HG03342 (cell line): ENCODE results near the gene F2.

Experiments
- ATAC-seq: cut with Tn5 transposase; IDR thresholded peaks from one replicate; pipeline ENCODE4 v1.9.1; 2021; ENCODE audit warnings: mild to moderate bottlenecking, moderate library complexity; ENCODE audit not compliant: unreplicated experiment

Gene F2

DNA sequence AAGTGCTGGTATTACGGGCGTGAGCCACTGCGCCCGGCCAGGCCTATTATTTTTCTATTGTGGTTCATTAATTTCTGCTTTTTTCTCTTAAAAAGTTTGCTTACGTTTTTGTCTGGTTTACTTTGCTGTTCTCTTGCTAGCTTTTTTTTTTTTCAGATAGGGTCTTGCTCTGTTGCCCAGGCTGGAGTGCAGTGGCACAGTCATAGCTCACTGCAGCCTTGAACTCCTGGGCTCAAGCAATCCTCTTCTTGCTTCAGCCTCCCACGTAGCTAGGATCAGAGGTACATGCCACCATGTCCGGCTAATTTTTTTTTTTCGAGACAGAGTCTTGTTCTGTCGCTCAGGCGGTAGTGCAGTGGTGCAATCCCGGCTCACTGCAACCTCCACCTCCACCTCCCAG, 18.7 kb downstream of the F2 start:
- ATAC-seq = no peak

GRCh38 chr11:46738887-46739286, 19.9 kb downstream of the F2 start:
- no peak for ATAC-seq

GRCh38 chr11:46741600-46742484, 22.8 kb downstream of the F2 start:
- ATAC-seq = no peak

DNA sequence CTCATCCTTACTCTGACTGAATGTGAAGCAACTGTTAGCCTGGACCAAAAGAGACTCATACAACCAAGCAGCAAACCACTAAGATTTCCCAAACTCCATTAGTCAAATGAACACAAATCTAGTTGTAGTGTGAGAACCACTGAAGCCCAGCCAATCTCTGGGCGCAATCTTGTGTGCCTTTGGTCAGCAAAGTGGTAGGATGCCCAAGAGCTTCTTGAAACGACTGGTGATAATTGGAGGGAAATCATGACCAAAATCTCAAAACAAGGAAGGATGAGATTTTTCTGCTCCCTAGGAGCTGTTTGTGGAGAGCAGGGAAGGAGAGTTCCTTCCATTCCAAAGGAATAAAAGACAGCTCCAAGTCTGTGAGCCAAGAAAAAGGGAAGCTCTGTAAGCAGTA, 24.0 kb downstream of the F2 start:
- ATAC-seq = no peak

GRCh38 chr11:46743693-46744339, 24.8 kb downstream of the F2 start:
- ATAC-seq = no peak

DNA sequence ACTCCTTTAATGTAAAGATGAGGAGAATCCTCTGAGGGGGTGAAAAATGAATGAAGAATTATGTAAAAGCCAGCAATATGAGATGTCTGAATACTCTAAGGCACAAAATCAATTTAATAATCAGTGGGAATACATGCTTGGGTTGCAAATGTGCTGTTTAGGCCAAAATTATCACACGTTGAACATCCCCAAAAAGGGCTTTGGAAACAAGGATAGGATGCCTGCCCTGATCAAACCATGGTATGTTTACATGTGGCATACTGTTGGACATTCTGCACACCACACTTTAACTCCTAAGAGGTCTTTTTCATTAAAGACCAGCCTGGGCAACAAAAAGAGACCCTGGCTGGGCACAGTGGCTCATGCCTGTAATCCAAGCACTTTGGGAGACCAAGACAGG, 26.3 kb downstream of the F2 start:
- ATAC-seq = no peak

- no peak for ATAC-seq
Observed at GRCh38 chr11:46745995-46746394, 27.0 kb downstream of the F2 start.

DNA sequence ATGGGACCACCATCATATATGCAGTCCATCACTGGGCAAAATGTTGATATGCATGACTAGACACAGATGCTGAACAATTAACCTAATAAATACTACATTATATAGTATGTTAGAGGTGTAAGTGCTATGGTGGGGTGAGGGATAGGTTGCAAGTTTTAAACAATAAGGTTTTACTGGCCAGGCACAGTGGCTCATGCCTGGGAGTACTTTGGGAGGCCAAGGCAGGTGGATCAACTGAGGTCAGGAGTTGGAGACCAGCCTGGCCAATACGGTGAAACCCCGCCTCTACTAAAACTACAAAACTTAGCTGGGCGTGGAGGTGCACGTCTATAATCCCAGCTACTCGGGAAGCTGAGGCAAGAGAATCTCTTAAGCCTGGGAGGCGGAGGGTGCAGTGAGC, 28.1 kb downstream of the F2 start:
- no peak for ATAC-seq

- ATAC-seq = no peak
Observed at GRCh38 chr11:46755962-46756361, 36.9 kb downstream of the F2 start.

DNA sequence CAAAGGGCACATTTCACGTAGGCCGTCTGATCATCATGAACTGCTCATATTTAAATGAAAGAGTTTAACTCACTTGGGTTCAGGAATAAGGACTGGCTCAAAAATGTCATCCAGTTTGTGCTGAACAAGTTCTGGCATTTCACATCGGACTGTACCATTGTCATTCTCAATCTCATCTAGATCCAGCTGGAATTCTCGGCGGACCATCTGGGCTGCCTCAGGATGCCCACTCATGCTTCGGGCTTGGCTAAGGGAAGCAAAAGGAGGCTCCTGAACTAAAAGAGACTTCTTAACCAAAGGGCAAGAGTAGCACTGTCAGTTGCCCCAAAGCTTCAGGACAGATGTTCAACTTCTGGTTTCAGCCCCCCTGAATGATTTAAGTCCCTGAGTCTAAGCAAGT, 40.2 kb downstream of the F2 start:
- no peak for ATAC-seq

DNA sequence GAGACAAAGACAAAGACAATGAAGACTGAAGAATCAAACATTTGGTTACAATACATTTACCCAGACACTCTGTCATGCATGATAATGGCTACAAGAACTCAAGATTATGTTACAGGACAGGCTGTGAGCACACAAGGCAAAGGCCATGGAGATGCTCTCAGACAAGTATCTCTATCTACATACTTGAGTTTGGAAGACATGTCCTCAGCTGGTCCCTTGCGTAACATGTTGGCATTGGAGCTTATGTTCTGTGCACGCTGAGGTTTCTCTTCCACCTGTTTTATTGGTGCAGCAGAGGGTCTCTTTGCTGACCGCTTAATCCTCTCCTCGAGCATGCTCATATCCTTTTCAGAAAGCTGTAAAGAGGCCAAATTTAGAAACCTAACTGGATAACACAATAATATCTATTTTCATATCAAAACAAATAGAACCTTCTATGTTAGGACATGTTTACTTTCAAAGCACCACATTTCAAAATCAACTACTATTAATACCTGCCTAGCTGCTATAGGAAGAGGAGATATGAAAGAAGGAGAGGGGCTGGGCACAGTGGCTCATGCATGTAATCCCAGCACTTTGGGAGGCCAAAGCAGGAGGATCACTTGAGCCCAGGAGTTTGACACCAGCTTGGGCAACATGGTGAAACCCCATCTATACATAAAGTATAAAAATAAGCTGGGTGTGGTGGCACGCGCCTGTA, 41.6 kb downstream of the F2 start:
- no peak for ATAC-seq

GRCh38 chr11:46761807-46762206, 42.8 kb downstream of the F2 start:
- no peak for ATAC-seq

GRCh38 chr11:46762248-46762647, 43.2 kb downstream of the F2 start:
- no peak for ATAC-seq

DNA sequence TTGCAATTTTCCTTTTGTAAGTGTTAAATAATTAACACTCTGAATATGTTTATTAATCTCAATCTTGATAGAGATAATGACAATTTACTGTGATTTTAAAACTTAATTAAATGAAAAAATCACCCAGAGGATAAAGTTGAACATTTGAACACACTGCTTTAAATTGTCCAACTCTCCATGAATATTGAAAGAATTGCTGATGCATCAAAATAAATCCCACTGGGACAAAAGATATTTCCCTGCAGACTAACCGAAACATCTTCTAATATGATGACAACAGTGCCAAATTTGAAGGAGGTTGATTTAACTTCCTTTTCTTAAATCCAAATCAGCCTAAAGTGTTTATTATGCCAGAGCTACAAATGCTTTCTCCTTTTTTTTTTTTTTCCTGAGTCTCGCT, 47.6 kb downstream of the F2 start:
- ATAC-seq = no peak

DNA sequence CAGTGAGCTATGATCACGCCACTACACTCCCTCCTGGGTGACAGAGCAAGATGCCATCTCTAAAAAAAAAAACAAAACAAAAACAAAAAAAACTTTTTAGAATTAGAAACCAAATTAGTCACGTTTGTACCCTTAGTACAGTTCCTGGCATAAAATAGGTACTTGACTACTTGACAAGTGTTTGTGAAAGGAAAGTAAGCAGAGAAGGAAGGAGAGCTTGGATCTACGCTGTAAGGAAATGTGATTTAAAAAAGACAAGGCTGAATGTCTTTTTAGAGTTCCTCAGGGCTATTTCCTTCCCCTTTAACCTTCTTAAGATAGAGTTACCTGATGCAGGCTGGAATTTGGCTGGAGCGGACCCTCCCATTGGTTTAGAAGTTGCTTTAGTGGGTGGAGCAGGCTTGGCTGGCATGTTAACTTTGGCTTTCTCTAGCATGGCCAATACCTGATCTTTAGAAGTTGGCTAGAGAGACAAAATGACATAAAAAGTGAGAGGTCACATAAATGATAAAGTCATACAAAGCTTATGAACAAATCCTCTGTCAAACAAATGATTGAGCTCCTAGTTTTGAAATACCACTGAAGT, 50.7 kb downstream of the F2 start:
- ATAC-seq = no peak

DNA sequence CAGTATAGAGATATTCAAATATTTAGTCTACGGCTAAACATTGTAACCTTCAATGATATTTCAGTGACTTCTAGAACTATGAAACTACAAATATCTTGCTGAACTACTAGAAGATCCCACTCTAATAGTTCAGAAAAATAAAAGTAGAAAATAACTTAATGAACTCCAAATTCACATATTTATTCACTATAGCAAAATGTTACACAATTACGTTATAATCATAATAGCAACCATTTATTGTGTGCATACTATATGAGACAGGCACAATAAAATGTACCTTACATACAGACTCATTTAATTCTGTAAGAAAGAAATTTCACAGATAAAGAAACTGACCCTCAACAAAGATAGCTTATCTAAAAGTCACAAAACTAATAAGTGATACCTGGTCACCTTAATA, 57.9 kb downstream of the F2 start:
- ATAC-seq = no peak

DNA sequence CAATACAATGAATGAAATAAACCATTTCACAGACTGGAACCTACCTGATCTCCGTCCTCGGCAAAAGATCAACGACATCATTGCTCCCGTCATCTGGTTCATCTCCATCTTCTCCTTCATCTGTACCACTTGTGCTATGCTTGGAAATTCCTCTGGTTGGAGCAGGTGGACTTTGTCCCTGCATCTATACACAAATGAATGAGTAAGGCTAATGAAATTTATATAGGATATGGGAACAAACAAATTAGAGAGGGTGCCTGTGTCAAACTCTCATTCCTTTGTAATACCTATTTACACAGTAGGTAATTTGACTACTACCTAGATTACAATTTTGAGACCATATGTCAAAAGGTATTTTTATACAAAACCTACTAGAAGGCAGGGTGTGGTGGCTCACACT, 59.4 kb downstream of the F2 start:
- no peak for ATAC-seq
